NCI-H526 (cell line): Measurements from ENCODE around the gene DLG3.
"Not testable (repeated sequence)": the region's sequence is repeated elsewhere in the genome, so short reads cannot be mapped to it uniquely, and the experiment has no call there.

Source experiments
- DNase-seq, 2 experiments: peaks; one replicate each; lab custom pipeline; 2025; lab: John Stamatoyannopoulos, UW

The DLG3 gene

GRCh38 chrX:70476934-70477733 is 32.5 kb downstream of the DLG3 start:
- DNase-seq, result no peak

- peak; percentile 77 to 86 for DNase-seq
These were observed 33.1 kb downstream of the DLG3 start for GRCh38 chrX:70477734-70478075.

GRCh38 chrX:70478526-70479245 is 34.1 kb downstream of the DLG3 start:
- DNase-seq, result no peak

GRCh38 chrX:70479247-70479921 is 34.7 kb downstream of the DLG3 start:
- DNase-seq, result peak in 1 of 2 experiments; percentile 15

GRCh38 chrX:70479922-70480659 is 35.5 kb downstream of the DLG3 start:
- DNase-seq, result no peak

GRCh38 chrX:70480660-70481018 is 36.0 kb downstream of the DLG3 start:
- DNase-seq, result no peak

GRCh38 chrX:70481471-70482270 is 37.0 kb downstream of the DLG3 start:
- DNase-seq, result no peak

- no peak for DNase-seq
These were observed 37.7 kb downstream of the DLG3 start for GRCh38 chrX:70482300-70482699.

GRCh38 chrX:70485466-70485865 is 40.8 kb downstream of the DLG3 start:
- DNase-seq, result peak; percentile 83 to 89

- no peak for DNase-seq
These were observed 44.2 kb downstream of the DLG3 start for GRCh38 chrX:70488856-70489255.

- DNase-seq, result no peak
These were observed 49.8 kb downstream of the DLG3 start for GRCh38 chrX:70494441-70494840.

GRCh38 chrX:70496491-70496890 is 51.9 kb downstream of the DLG3 start:
- no peak for DNase-seq

- DNase-seq, result no peak
These were observed 52.4 kb downstream of the DLG3 start for GRCh38 chrX:70497026-70497425.

GRCh38 chrX:70498129-70498528 is 53.5 kb downstream of the DLG3 start:
- DNase-seq, result no peak

- DNase-seq, result no peak
These were observed 56.2 kb downstream of the DLG3 start for GRCh38 chrX:70500826-70501225.

GRCh38 chrX:70504772-70505450 is 60.3 kb downstream of the DLG3 start:
- no peak for DNase-seq

- DNase-seq, result no peak
These were observed 60.8 kb downstream of the DLG3 start for GRCh38 chrX:70505451-70505841.

GRCh38 chrX:70508296-70508911 is 63.8 kb downstream of the DLG3 start:
- DNase-seq, result no peak

GRCh38 chrX:70509078-70509477 is 64.4 kb downstream of the DLG3 start:
- DNase-seq, result no peak

- DNase-seq, result not testable (repeated sequence)
These were observed 70.6 kb downstream of the DLG3 start for GRCh38 chrX:70515270-70515669.
